Chondrocyte (in vitro differentiated cells): Measurements from ENCODE around the gene TASP1. TPM values are rescaled to one million over a fixed set of nuclear protein-coding genes. Genes with fewer than 3 reads are reported as not detected.

Experiments
- DNase-seq: peaks from one replicate; pipeline ENCODE4 v3.0.0; 2021; ENCODE audit warnings: mixed read lengths, low spot score
- H3K27ac Mint-ChIP-seq: one replicate; pipeline ENCODE4 v1.8.0; 2021; ENCODE audit warnings: mild to moderate bottlenecking, moderate library complexity, mixed read lengths; ENCODE audit not compliant: unreplicated experiment
- H3K27me3 Mint-ChIP-seq: 2 replicates; pipeline ENCODE4 v1.8.0; 2021; ENCODE audit warnings: low read depth, mixed read lengths
- H3K36me3 Mint-ChIP-seq: 2 replicates; pipeline ENCODE4 v1.8.0; 2021; ENCODE audit warnings: low read depth, mixed read lengths
- H3K4me1 Mint-ChIP-seq: 2 replicates; pipeline ENCODE4 v1.8.0; 2021; ENCODE audit warnings: low read depth, mild to moderate bottlenecking, mixed read lengths
- H3K4me3 Mint-ChIP-seq: one replicate; pipeline ENCODE4 v1.8.0; 2021; ENCODE audit warnings: mild to moderate bottlenecking, moderate library complexity, mixed read lengths; ENCODE audit not compliant: unreplicated experiment
- H3K9me3 Mint-ChIP-seq: 2 replicates; pipeline ENCODE4 v1.8.0; 2021; ENCODE audit warnings: low read depth, mixed read lengths
- CTCF ChIP-seq: fragments of 200-600 bp; sonication (generic); IDR thresholded peaks from 2 replicates; pipeline ENCODE4 v1.5.0; 2021; ENCODE audit warnings: antibody characterized with exemption, mild to moderate bottlenecking, moderate library complexity
- total RNA-seq: library from RNA; stranded (reverse); gene quantifications from 3 replicates; pipeline ENCODE4 v1.2.1, GENCODE V29; 2021

The TASP1 gene
- total RNA-seq, 1 donor from 2014 or later: 9.0 TPM

- no peak for TF ChIP-seq CTCF
- DNase-seq: no peak
- H3K9me3 Mint-ChIP-seq: peaks cover 26% of the 10 kb centered on the region
- no peaks in the 10 kb centered on the region for H3K27me3 Mint-ChIP-seq
- no peaks in the 10 kb centered on the region for H3K4me1 Mint-ChIP-seq
- H3K4me3 Mint-ChIP-seq: no peak overlapping the region
- H3K27ac Mint-ChIP-seq: no peak overlapping the region
- peaks cover 27% of the 10 kb centered on the region for H3K36me3 Mint-ChIP-seq
These were observed 131.1 kb downstream of the TASP1 start for GRCh38 chr20:13507646-13508045.

GRCh38 chr20:13501500-13501899 is 137.2 kb downstream of the TASP1 start:
- Mint-ChIP-seq H3K27me3 (no peaks in the 10 kb centered on the region), H3K27ac (no peak overlapping the region), H3K9me3 (peaks cover 54% of the 10 kb centered on the region), H3K4me1 (no peaks in the 10 kb centered on the region), H3K36me3 (peaks cover 33% of the 10 kb centered on the region), H3K4me3 (no peak overlapping the region)
- no peak for DNase-seq
- no peak for TF ChIP-seq CTCF

GRCh38 chr20:13494019-13494418 is 144.7 kb downstream of the TASP1 start:
- Mint-ChIP-seq H3K4me1 (peaks cover 16% of the 10 kb centered on the region), H3K27me3 (no peaks in the 10 kb centered on the region), H3K27ac (no peak overlapping the region), H3K4me3 (no peak overlapping the region), H3K36me3 (peaks cover 8% of the 10 kb centered on the region), H3K9me3 (peaks cover 19% of the 10 kb centered on the region)
- DNase-seq: no peak
- no peak for TF ChIP-seq CTCF

- Mint-ChIP-seq H3K9me3 (peaks cover 12% of the 10 kb centered on the region), H3K27ac (no peak overlapping the region), H3K36me3 (peaks cover 5% of the 10 kb centered on the region), H3K4me1 (peaks cover 16% of the 10 kb centered on the region), H3K27me3 (no peaks in the 10 kb centered on the region), H3K4me3 (no peak overlapping the region)
- TF ChIP-seq CTCF: no peak
- no peak for DNase-seq
These were observed 145.6 kb downstream of the TASP1 start for GRCh38 chr20:13493143-13493542.

GRCh38 chr20:13492001-13492481 is 146.7 kb downstream of the TASP1 start:
- TF ChIP-seq CTCF: no peak
- H3K9me3 Mint-ChIP-seq: peaks cover 3% of the 10 kb centered on the region
- no peaks in the 10 kb centered on the region for H3K27me3 Mint-ChIP-seq
- peaks cover 16% of the 10 kb centered on the region for H3K4me1 Mint-ChIP-seq
- H3K36me3 Mint-ChIP-seq: peaks cover 2% of the 10 kb centered on the region
- DNase-seq: no peak
- peak overlapping the region; percentile 86 for H3K27ac Mint-ChIP-seq
- H3K4me3 Mint-ChIP-seq: no peak overlapping the region
